GM18907 (cell line): Measurements from ENCODE around the gene WDR11.

ENCODE experiments used
- ATAC-seq: cut with Tn5 transposase; IDR thresholded peaks from one replicate; pipeline ENCODE4 v1.9.1; 2021; ENCODE audit warnings: mild to moderate bottlenecking, moderate library complexity; ENCODE audit not compliant: unreplicated experiment

WDR11 gene

GRCh38 chr10:120850911-120851865, at the start of gene WDR11:
Gene WDR11 (plus strand): TSS chr10:120851362. CDS start chr10:120851421, 59 bp downstream.
- ATAC-seq: peak; percentile 98

GRCh38 chr10:120802935-120803334, 48.2 kb upstream of the WDR11 start:
- no peak for ATAC-seq

- no peak for ATAC-seq
Observed at GRCh38 chr10:120803972-120804371, 47.2 kb upstream of the WDR11 start.

GRCh38 chr10:120805014-120805812, 45.9 kb upstream of the WDR11 start:
- ATAC-seq: no peak

GRCh38 chr10:120806081-120806480, 45.1 kb upstream of the WDR11 start:
- no peak for ATAC-seq

- no peak for ATAC-seq
Observed at GRCh38 chr10:120810298-120810697, 40.9 kb upstream of the WDR11 start.

- no peak for ATAC-seq
Observed at GRCh38 chr10:120813085-120813484, 38.1 kb upstream of the WDR11 start.

GRCh38 chr10:120818301-120818700, 32.9 kb upstream of the WDR11 start:
- ATAC-seq: no peak

GRCh38 chr10:120819366-120819765, 31.8 kb upstream of the WDR11 start:
- no peak for ATAC-seq

- no peak for ATAC-seq
Observed at GRCh38 chr10:120823266-120823665, 27.9 kb upstream of the WDR11 start.

GRCh38 chr10:120824881-120825309, 26.3 kb upstream of the WDR11 start:
- ATAC-seq: no peak

GRCh38 chr10:120825878-120826769, 25.0 kb upstream of the WDR11 start:
- no peak for ATAC-seq

GRCh38 chr10:120827251-120827875, 23.8 kb upstream of the WDR11 start:
- ATAC-seq: peak; percentile 71

- no peak for ATAC-seq
Observed at GRCh38 chr10:120828763-120829319, 22.3 kb upstream of the WDR11 start.

- no peak for ATAC-seq
Observed at GRCh38 chr10:120832106-120832505, 19.1 kb upstream of the WDR11 start.

GRCh38 chr10:120833222-120833928, 17.8 kb upstream of the WDR11 start:
- ATAC-seq: no peak

GRCh38 chr10:120835603-120836002, 15.6 kb upstream of the WDR11 start:
- ATAC-seq: no peak

GRCh38 chr10:120838941-120839340, 12.2 kb upstream of the WDR11 start:
- no peak for ATAC-seq

- ATAC-seq: no peak
Observed at GRCh38 chr10:120841522-120842189, 9.5 kb upstream of the WDR11 start.
